HL-60/S4 treated with retinoic acid at 250 ng/mL for 4 days and 3 days (cell line): ENCODE data around the gene CBLB.

ENCODE experiments used
- in situ Hi-C: fragments of 300-500 bp; cut with MboI; formaldehyde crosslinking; loops from 2 replicates; pipeline ENCODE4 v1.7.0; 2022; ENCODE audit warnings: low sequenced_read_pairs

The CBLB gene

GRCh38 chr3:105847865-105848264 lies 20.9 kb downstream of the CBLB start:
- in situ Hi-C loops: no loop called here

DNA sequence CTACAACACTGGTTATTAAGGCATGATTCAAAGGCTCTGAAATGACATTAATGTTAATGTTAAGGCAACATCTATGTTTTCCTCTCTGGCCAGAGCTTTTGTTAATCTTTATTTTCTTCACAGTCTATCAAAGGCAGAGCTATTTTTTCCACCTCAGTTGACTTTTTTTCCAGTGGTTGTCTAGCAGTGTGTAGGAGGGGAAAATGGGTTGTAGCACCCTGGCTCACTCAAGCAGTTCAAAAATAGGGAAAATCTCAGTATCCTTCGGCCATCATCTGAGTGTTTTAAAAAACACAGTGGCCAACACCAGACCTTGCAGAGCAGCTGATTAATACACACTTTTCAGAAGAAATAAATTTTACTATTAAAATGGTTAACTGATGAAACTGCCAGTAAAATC lies 21.4 kb downstream of the CBLB start:
- in situ Hi-C loops: no loop called here

DNA sequence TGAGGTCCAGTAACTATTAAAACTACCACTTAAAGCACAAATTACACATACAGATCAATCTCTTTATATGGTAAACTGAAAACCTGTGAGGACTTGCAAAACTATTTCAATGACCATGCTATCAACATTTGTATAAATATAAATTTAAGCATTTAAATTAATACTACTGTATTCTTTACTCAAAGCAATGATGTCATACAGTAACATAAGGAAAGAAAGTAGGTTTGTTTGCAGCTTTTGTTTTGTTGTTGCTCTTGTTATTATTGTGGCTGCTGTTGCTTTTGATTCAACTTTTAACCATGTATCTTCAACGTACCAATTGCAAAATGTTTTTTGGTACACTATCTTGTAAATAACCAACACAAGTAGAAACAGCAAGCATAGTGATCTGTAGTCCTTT lies 22.0 kb downstream of the CBLB start:
- in situ Hi-C loops: no loop called here

DNA sequence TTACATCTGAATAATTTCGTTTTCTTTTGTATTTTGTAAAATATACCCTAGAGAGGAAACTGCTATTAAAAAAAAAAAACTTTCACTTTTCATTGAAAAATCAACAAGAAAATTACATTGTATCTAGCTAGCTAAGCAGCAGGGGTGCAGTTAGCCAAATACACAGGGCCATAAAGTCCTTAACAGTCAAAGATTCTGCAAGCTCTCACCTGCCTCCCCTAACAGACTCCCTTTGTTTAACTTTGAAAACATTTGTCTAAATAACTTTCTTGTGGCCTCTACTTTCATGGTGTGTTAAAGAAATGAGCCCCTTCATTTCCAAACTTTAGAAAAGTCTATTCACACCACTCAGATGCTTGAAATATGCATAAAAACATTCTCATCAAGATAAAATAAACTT lies 23.3 kb downstream of the CBLB start:
- in situ Hi-C loops: no loop called here

DNA sequence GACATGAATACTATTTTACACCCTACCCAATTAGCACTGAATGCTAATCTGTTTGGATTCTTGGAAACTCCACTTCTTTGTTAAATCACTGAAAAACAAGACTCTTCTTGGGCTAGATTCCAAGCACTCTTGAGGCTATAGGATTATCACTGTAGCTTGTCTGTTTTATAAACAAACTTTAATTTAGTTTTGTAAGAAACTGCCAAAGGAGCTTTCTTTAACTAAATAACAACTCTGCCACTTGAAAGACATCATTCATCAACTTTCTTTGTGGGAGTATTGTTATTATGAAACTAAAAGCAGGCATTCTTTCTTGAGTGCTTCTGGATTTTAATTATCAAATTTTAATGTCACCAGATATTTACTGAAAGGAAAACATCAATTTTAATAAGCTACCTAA lies 24.1 kb downstream of the CBLB start:
- in situ Hi-C loops: no loop called here

DNA sequence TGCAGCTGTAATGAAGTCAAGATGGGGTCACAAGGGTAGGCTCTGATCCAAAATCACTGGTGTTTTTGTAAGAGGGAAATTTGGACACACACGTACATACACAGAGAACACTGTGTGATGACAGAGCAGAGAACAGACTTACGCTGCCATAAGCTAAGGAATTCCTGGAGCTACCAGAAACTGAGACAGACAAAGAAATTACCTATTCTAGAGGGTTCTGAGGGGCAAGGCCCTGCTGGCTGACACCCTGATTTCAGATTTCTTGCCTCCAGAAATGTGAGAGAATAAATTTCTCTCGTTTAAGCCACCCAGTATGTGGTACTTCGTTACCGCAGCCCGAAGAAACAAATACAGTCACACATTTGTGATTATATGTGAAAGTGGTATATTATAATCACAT lies 24.8 kb downstream of the CBLB start:
- in situ Hi-C loops: no loop called here

DNA sequence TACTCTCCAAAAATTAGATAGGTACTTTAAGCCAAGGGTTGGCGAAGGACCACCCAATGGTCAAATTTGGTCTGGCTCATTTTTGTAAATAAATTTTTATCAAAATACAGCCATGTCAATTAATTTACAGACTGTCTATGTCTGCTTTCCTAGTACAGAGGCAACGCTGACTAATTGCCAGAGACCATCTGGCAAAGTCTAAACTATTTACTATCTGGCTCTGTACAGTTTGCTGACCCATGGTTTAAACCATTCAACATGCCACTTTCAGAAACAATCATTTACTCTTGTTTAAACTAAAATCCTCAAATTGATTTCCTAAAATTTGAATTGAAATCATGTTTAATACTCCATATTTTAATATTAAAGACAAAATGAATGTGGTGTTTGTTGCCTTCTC lies 25.9 kb downstream of the CBLB start:
- in situ Hi-C loops: no loop called here

- in situ Hi-C loops: no loop called here
These were observed 26.4 kb downstream of the CBLB start for GRCh38 chr3:105842449-105842848.

DNA sequence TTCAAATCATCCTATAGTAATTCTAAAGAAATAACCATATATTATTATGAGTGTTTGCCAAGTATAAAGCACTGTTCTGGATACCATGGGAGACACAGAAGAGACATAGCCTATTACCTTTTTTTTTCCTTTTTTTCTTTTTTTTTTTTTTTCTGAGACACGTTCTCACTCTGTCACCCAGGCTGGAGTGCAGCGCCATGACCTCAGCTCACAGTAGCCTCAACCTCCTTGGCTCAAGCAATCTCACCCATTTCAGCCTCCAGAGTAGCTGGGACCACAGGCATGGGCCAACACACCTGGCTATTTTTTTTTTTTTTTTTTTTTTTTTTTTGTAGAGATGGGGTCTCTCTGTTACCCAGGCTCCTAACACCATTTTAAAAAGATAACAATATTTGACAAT lies 30.9 kb downstream of the CBLB start:
- in situ Hi-C loops: no loop called here

- in situ Hi-C loops: no loop called here
These were observed 31.6 kb downstream of the CBLB start for GRCh38 chr3:105837143-105837740.

- in situ Hi-C loops: no loop called here
These were observed 32.3 kb downstream of the CBLB start for GRCh38 chr3:105836533-105836932.

- in situ Hi-C loops: no loop called here
These were observed 33.2 kb downstream of the CBLB start for GRCh38 chr3:105835606-105836005.

DNA sequence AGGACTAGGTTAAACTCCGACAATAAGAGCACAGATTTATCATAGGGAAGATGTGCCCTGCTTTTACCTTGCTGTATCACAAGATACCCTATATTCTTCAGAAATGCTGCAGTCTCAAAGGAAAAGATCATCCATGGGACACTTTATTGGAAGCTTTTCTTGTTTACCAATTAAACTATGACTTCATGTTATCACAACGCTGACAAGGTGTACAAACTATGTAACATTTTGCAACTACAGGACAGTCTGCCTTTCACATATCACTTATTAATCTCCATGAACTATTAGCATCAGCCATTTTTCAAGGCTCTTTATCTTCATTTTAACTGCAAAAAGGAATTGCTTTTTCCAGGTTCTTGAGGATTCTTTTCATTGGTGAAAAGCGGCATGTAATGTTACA lies 34.0 kb downstream of the CBLB start:
- in situ Hi-C loops: no loop called here

DNA sequence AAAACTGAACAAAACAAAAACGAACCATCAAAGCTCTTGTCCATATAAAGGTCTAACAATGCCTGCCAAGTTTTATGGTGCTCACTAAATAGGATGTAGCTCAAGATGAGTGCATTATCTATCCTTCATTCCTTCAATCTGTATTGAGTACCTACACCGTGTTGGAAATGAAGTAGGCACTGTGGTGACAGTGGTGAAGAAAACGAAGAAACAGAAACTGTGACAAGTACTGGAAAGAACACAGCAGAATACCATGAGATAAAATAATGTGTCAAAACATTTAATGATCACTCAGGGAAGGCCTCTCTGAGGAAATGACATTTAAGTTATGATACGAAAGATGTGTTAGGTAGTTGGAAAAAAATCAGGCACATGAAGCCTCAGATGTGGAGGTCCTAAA lies 36.2 kb downstream of the CBLB start:
- in situ Hi-C loops: no loop called here

DNA sequence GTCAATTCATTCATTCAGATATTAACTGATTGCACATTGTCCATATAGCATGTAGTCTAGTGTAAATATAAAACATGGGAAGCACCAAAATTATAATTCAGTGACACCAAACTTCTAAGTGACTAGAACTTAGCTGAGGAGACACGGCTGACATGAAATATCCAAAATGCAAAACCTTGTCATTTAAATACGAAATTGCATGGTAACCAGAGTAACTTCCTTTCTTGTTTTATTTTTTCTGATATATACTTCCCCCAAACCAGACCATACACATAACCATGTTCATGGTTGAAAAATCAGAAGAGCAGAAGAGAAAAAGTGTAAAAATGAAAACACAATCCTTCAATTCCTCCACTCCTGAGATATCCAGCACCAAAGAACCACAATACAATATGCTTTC lies 38.0 kb downstream of the CBLB start:
- in situ Hi-C loops: no loop called here

DNA sequence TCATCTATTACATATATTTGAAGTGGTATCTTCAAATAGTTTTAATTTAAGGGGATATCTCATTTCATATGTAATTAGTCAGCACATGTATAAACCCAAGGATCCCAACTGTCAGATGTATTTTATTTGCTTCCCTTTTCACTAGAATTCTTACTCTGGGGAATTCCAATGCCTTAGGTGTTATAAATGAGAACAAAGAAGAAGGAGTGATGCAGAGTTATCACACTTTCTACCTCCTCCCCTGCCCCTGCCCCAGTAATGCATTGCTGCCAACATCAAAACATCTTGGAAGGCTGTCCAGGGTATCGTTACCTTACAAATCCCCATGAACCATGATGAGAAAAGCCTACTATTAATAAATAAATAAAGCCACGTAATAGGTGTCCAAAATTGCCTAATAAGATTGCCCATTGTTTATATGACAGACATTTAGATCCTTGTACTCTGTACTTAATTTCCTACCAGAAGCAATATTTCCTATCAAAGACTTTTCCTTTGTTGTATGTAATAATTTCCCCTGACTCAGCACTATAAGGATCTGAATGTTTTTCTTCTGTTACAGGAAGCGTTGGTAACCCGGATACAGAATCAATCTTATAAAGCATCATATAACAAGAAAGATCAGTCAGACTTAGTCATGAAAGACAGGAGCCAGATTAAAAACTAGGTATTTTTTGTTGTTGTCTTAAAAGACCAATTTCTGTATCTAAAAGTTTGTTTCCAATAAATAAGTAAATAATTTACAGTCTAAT lies 38.8 kb downstream of the CBLB start:
- in situ Hi-C loops: no loop called here

GRCh38 chr3:105829229-105829628 lies 39.6 kb downstream of the CBLB start:
- in situ Hi-C loops: no loop called here

GRCh38 chr3:105828703-105829102 lies 40.1 kb downstream of the CBLB start:
- in situ Hi-C loops: no loop called here

DNA sequence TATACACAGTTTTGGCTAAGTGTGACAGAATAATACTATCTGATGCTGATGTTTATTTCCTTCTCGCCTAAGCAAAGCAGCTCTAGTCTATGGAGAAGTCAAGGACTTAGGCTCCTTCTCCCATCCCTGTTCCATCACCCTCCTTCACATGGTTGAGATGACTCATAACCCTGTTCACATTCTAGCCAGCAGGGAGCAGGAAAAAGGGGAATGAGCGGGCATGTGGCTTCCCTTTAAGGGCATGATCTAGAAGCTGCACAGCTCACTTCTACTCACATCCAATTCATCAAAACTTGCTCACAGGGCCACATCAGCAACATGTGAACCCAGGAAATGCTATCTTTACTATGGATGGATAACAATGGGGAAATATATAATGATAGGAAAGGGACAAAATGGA lies 40.9 kb downstream of the CBLB start:
- in situ Hi-C loops: no loop called here

GRCh38 chr3:105826778-105827634 lies 41.8 kb downstream of the CBLB start:
- in situ Hi-C loops: no loop called here

DNA sequence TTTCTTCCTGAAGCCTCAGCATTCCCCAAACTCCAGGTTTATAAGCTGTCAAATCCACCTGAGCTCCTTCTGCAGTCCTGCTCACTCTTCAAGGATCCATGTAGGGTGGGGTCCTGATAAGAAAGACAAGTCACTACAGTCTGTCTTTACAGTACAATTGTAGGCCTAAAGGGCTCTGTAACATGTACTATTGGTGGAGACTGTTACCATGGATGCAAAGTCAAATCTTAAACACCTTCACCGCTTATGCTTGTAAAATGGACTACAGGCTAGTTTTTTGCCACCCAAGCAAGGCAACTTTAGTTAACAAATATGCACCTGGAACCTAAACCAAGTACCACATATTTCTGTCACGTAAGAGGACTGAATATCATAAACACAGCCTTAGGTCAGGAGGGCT lies 44.7 kb downstream of the CBLB start:
- in situ Hi-C loops: no loop called here
